ENCODE measurements around the gene GIMAP1.

The GIMAP1 gene

DNA sequence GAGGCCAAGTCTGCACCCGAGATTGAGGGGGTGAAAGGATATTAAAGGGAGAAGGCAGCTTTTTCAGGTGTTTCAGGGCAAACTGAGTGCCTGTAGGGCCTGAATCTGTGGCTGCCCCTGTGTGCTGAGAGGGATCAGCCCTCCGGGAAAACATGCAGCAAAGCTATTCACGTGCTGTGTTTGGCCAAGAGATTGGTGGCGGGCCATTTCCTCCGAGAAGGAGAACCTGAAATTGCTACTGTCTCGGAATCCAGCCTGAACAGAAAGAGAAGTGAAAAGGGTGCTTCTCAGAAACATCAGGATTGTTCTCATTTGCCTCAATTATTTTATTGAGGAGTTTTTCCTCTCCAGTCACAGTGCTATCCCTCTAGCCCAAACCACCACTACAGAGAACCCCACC is 36.8 kb downstream of the GIMAP1 start:
- DNase-seq: no peak

DNA sequence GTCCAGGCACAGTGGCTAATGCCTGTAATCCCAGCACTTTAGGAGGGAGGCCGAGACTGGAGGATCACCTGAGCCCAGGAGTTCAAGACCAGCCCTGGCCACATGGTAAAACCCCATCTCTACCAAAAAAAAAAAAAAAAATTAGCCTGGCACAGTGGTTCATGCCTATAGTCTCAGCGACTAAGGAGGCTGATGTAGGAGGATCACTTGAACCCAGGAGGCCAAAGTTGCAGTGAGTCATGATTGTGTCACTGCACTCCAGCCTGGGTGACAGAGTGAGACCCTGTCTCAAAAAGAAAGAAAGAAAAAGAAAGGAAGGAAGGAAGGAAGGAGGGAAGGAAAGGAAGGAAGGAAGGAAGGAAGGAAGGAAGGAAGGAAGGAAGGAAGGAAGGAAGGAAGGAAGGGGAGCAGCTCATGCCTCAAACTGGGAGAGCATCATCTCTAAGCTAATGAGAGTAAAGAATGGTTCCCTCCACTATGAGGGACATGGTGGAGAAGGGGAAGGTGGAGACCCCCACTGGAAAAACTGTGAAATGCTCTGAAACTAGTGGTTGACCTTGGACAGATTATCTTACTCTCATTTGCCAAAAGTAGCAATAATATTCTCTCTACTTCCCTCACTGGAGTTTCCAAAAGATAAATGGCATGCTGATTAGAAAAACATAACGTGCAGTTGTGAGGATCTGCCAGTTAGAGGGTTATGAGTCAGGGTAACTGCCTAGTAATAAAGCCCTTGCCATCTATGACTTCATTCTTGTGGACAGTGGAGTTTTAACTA is 37.6 kb downstream of the GIMAP1 start:
- DNase-seq: peak; percentile 5

DNA sequence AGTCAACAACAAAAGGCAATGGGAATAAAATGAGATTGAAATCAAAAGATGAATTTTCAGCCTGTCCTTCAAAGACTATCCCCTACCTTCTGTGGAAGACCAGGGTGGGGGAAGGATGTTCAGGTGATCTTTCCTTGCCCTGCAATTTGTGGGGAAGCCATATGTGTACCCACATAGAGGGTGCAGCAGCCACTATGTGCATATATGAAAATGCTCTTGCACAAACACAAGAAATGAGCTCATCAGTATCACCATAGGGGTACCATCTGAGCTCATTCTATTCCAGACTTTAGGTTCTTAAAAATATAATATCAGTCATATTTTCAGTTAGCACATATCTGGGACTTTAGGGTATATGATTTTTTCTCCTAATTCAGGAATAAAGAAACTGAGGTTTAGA is 38.5 kb downstream of the GIMAP1 start:
- DNase-seq: no peak

DNA sequence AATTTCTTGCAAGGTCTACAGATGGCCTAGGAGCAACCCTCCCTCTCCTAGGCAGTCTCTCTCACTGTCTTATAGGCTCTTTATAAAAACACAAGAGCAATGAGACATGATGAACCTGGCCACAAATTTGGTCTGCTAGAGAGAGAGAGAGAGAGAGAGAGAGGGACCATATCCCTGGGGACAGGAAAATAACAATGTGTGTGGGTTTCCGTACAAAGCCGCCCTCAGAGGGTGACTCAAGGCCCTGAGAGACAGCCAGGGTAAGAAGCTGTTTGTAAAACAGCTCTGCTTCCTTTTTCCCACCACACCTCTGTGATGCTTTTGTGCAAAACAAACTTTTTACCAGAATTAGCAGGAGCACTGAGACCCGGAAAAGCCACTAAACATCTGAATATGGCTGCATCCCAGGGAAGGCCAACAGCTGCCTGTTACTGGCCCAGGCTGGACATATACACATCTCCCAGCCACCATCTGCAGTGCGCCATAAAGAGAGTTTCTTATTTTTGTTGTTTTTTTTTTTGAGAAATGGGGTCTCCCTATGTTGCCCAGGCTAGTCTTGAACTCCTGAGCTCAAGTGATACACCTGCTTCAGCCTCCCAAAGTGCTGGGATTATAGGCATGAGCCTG is 39.2 kb downstream of the GIMAP1 start:
- no peak for DNase-seq

DNA sequence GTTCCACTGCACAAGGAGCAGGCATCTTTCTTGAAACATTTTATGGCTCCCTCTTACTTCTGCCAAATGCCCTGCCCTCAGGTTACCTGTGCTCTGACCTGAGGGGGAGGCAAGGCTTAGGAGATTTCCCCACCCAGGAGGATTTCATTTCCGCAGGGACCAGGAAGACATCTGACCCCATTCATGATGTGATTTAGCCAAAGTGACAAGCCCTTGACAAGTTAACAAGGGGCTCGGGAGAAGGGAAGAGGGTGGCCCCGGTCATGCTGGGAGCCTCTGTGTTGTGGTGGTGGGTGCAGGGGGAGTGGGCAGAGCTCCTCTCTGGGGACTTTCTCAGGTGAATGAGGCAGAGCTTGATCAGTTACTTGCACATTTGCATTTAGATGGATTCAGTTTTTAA is 39.8 kb downstream of the GIMAP1 start:
- no peak for DNase-seq

DNA sequence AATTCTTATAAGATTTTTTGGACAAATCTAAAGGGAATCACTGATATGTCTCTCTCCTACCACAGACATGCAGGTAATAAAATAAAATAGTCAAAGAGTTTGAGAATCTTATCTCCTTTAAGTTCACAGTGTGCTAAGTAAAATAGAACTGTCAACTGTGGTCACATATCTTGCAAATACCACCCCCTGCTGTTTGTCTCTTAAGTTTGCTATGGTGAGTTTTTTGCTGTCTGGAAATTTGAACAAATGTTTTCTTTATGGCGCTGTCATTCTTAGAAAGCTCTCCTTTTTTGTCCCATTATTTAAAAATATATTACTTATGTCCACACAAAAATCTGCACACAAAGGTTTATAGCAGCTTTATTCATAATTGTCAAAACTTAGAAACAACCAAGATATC is 40.4 kb downstream of the GIMAP1 start:
- peak; percentile 12 for DNase-seq

DNA sequence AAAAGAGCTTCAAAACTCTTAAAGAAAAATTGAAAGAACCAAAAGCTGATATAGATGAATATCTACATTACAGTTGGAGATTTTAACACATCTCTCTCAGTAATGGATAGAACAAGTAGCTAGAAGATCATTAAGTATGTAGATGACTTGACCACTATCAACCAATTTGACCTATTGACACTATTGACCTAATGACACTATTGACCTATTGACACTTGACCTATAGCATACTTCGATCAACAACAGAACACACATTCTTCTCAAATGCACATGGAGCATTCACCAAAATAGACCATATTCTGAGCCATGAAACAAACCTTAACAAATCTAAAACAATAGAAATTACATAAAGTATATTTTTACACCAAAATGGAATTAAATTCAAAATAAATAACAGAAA is 43.1 kb downstream of the GIMAP1 start:
- DNase-seq: no peak

DNA sequence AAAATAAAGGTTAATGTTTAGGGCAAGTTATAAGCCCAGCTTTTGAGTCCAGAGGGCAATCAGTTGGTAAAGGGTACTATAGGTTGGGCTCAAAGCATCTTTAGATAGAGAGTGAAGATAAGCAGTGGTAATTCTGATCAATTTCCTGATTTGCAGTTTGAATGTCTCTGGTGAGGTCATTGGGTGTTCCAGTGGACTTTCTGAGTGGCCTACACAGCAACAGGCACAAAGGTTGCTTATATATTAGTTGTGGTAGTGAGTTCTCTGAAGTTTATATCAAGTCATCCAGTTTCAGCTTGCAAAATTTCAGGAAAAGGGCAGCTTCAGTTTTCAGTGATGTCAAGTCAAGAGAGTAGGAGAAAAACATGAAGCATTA is 49.9 kb downstream of the GIMAP1 start:
- DNase-seq: no peak

DNA sequence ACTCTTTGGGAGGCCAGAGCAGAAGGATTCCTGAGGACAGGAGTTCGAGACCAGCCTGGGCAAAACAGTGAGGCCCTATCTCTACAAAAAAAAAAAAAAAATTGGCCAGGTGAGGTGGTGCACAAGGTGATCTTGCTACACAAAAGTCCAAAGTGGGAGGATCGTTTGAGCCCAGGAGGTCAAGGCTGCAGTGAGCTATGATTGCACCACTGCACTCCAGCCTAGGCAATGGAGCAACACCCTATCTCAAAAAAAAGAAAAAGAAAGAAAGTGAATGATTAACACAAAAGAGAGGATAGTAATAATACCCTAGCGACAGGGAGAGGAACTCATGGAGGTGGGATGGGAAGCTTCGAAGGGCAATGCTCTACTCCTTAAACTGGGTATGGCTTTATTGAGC is 53.4 kb downstream of the GIMAP1 start:
- no peak for DNase-seq
